SK-N-SH (cell line): ENCODE measurements around the gene DGKD. TPM values are rescaled to one million over a fixed set of nuclear protein-coding genes. Genes with fewer than 3 reads are reported as not detected.

Experiments used
- CTCF ChIA-PET: fragments of 300-600, 350-600 bp; formaldehyde crosslinking; extraction: SDS; loops from one replicate; lab custom pipeline; 2021; lab: Yijun Ruan, JAX
- POLR2A ChIA-PET: fragments of 350-600 bp; sonication (Branson Sonifier 250); formaldehyde crosslinking; extraction: SDS; loops from one replicate; lab custom pipeline; 2020; ENCODE audit warnings: antibody characterized with exemption, inconsistent platforms; lab: Yijun Ruan, JAX
- DNase-seq: peaks from one replicate; pipeline ENCODE4 v3.0.0; 2012
- H2AFZ ChIP-seq: fragments of 200-600 bp; sonication (generic); 2 replicates; pipeline ENCODE4 v1.8.1; 2016; ENCODE audit warnings: antibody characterized with exemption, mild to moderate bottlenecking, low read depth
- H3F3A ChIP-seq: fragments of 200-600 bp; sonication (generic); replicated peaks from 2 replicates; pipeline ENCODE3; 2016; ENCODE audit warnings: antibody characterized with exemption, mild to moderate bottlenecking; ENCODE audit not compliant: insufficient read depth
- H3K27ac ChIP-seq, 2 experiments: fragments of 200-500 bp in 1 of 2; fragments of 200-600 bp in 1 of 2; sonication (Bioruptor generic) in 1 of 2; sonication (generic), shearing (Covaris generic) in 1 of 2; 2 replicates each; pipeline versions ENCODE4 v1.5.1 to v1.6.1; 2014 to 2016; ENCODE audit warnings: low read depth in 2 of 2, inconsistent platforms in 1 of 2, low read length in 1 of 2, mild to moderate bottlenecking in 1 of 2, mixed read lengths in 1 of 2
- H3K27me3 ChIP-seq: fragments of 200-600 bp; sonication (generic), shearing (Covaris generic); 2 replicates; pipeline ENCODE4 v1.6.1; 2016; ENCODE audit warnings: mixed run types; ENCODE audit not compliant: insufficient read depth
- H3K36me3 ChIP-seq, 2 experiments: fragments of 200-500 bp in 1 of 2; fragments of 200-600 bp in 1 of 2; sonication (Bioruptor generic) in 1 of 2; sonication (generic) in 1 of 2; replicated peaks in 1 of 2; 2 replicates each; pipeline versions ENCODE3 to v1.5.1; 2014 to 2016; ENCODE audit warnings: low read length in 1 of 2, mild to moderate bottlenecking in 1 of 2; ENCODE audit not compliant: insufficient read depth in 2 of 2, control insufficient read depth in 1 of 2
- H3K4me1 ChIP-seq, 2 experiments: fragments of 200-500 bp in 1 of 2; fragments of 200-600 bp in 1 of 2; sonication (Bioruptor generic) in 1 of 2; sonication (generic), shearing (Covaris generic) in 1 of 2; 2 replicates each; pipeline versions ENCODE4 v1.5.1 to v1.6.1; 2014 to 2016; ENCODE audit warnings: low read depth in 1 of 2, low read length in 1 of 2, mixed run types in 1 of 2; ENCODE audit not compliant: insufficient read depth in 2 of 2, control insufficient read depth in 1 of 2
- H3K4me2 ChIP-seq: fragments of 200-600 bp; sonication (generic), shearing (Covaris generic); 2 replicates; pipeline ENCODE4 v1.6.1; 2017; ENCODE audit warnings: mixed run types
- H3K4me3 ChIP-seq, 2 experiments: fragments of 200-500 bp in 1 of 2; fragments of 200-600 bp in 1 of 2; sonication (Bioruptor generic) in 1 of 2; sonication (generic), shearing (Covaris generic) in 1 of 2; 2 replicates each; pipeline versions ENCODE4 v1.5.1 to v1.8.1; 2014 to 2016; ENCODE audit warnings: low read depth in 2 of 2, inconsistent platforms in 1 of 2, low read length in 1 of 2, mild to moderate bottlenecking in 1 of 2, mixed read lengths in 1 of 2, moderate library complexity in 1 of 2
- H3K79me2 ChIP-seq: fragments of 200-600 bp; sonication (generic); 2 replicates; pipeline ENCODE4 v1.8.1; 2017; ENCODE audit warnings: mild to moderate bottlenecking; ENCODE audit not compliant: insufficient read depth
- H3K9ac ChIP-seq: fragments of 200-600 bp; sonication (generic); 2 replicates; pipeline ENCODE4 v1.6.1; 2017; ENCODE audit warnings: mixed run types
- H3K9me2 ChIP-seq: fragments of 200-600 bp; sonication (generic); 2 replicates; pipeline ENCODE4 v1.6.1; 2017; ENCODE audit warnings: mixed run types
- H3K9me3 ChIP-seq: fragments of 200-600 bp; sonication (generic); 2 replicates; pipeline ENCODE4 v1.6.1; 2017; ENCODE audit warnings: mixed run types, mild to moderate bottlenecking, moderate library complexity
- H4K20me1 ChIP-seq: fragments of 200-600 bp; sonication (generic); 2 replicates; pipeline ENCODE4 v1.6.1; 2017; ENCODE audit warnings: mild to moderate bottlenecking, mixed run types; ENCODE audit not compliant: insufficient read depth
- EP300 ChIP-seq, 2 experiments: IDR thresholded peaks; 2 replicates each; pipeline versions ENCODE4 v1.4.0 to v1.6.1; 2012; ENCODE audit warnings: borderline replicate concordance in 1 of 2, low read depth in 1 of 2, low read length in 1 of 2
- FOXM1 ChIP-seq: IDR thresholded peaks from 2 replicates; pipeline ENCODE4 v1.4.0; 2012; ENCODE audit warnings: low read depth, mild to moderate bottlenecking
- JUND ChIP-seq: IDR thresholded peaks from 2 replicates; pipeline ENCODE4 v1.4.0; 2012
- MEF2A ChIP-seq: IDR thresholded peaks from 2 replicates; pipeline ENCODE4 v1.4.0; 2012; ENCODE audit warnings: low read depth, borderline replicate concordance
- PBX3 ChIP-seq: IDR thresholded peaks from 2 replicates; pipeline ENCODE4; 2012
- RAD21 ChIP-seq: IDR thresholded peaks from 2 replicates; pipeline ENCODE4 v1.6.1; 2012; ENCODE audit warnings: mild to moderate bottlenecking, low read length
- RCOR1 ChIP-seq: fragments of 150-350 bp; IDR thresholded peaks from 2 replicates; pipeline ENCODE4 v1.6.1; 2017; ENCODE audit warnings: antibody characterized with exemption, low read length
- SMC3 ChIP-seq: IDR thresholded peaks from 2 replicates; pipeline ENCODE4 v1.6.1; 2012; ENCODE audit warnings: low read depth, low read length, improper control_type of control experiment
- TAF1 ChIP-seq: IDR thresholded peaks from 2 replicates; pipeline ENCODE4 v1.6.1; 2012; ENCODE audit warnings: low read depth, mild to moderate bottlenecking, low read length, moderate library complexity, borderline replicate concordance
- TCF12 ChIP-seq: IDR thresholded peaks from 2 replicates; pipeline ENCODE4 v1.4.0; 2012
- USF2 ChIP-seq: fragments of 150-350 bp; IDR thresholded peaks from 2 replicates; pipeline ENCODE4 v1.6.1; 2017; ENCODE audit warnings: antibody characterized with exemption, low read length, low read depth, borderline replicate concordance
- YY1 ChIP-seq: IDR thresholded peaks from 2 replicates; pipeline ENCODE4 v1.4.0; 2012; ENCODE audit warnings: low read depth, mild to moderate bottlenecking
- whole genome bisulfite sequencing: methylation state at CpG from one replicate; pipeline ENCODE4 v1.1.6; 2017; ENCODE audit warnings: low lambda C conversion rate; 5-methylcytosine and 5-hydroxymethylcytosine counted together
- polyA plus RNA-seq, 3 experiments: library from polyadenylated mRNA; depleted of rRNA; stranded (reverse); fragments of >200 nt; gene quantifications; 2 replicates each; pipeline ENCODE4 v1.2.3, GENCODE V29; 2012
- small RNA-seq, 7 experiments: library from RNA; depleted of rRNA; stranded (forward); fragments of <200 nt; gene quantifications; one replicate each; pipeline ENCODE3, GENCODE V24; 2012
- TF ChIP-seq, protein P1 (sequence below): IDR thresholded peaks from 2 replicates; pipeline ENCODE4 v1.4.0; 2012; ENCODE audit warnings: low read depth, borderline replicate concordance
- TF ChIP-seq, protein P2 (sequence below): IDR thresholded peaks from 2 replicates; pipeline ENCODE4 v1.4.0; 2012; ENCODE audit warnings: low read depth, borderline replicate concordance

DGKD gene
- polyA plus RNA-seq, 1 of the 3 experiments (the other 2 are of a cell fraction), result 21.7 TPM

DNA sequence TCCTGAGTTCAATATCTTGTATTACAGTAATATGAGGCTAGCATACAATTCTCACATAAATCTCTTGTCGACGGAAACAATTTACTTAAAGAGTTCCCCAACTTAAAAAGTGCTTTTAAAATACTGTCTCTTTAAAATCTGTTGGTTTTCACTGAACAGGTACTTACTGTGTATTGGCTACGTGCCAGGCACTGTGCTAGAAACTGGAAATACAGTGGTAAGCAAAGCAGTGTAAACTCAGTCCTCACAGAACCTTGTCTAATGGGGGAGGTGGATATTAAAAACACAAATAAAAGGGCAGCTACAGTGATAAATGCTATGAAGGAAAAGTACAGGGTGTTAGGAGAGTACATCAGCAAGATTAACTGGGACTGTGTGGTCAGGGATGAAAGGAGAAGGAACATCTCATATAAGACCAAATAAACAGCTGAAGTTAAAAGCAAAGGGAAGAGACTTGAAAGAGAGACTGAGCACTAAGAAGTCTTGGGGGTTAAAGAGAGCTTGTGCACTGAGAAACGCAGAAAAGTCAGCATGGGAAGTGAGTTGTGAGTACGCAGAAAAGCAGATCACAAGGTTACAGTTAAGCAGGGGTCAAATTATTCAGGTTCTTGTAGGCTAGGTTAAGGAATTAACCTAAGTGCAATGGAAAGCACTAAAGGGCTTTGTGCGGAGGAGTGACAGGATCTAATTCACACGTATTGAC, 159.8 kb downstream of the DGKD start (continued):
- TF ChIP-seq PBX3, result no peak

- no peak for DNase-seq
These were observed 165.7 kb downstream of the DGKD start for GRCh38 chr2:233519787-233520611.

More at GRCh38 chr2:233519787-233520611, 165.7 kb downstream of the DGKD start:
- no peak overlapping the region for H3K4me2 ChIP-seq
- peaks cover 48 to 60% of the 10 kb centered on the region in 2 experiments for H3K36me3 ChIP-seq
- H3K9me3 ChIP-seq, result no peaks in the 10 kb centered on the region
- no peak overlapping the region for H3K27ac ChIP-seq
- POLR2A ChIA-PET, result no interaction called here
- TF ChIP-seq SMC3 (no peak), YY1 (no peak), RAD21 (no peak), JUND (no peak), USF2 (no peak), MEF2A (no peak), PBX3 (no peak), TCF12 (no peak), RCOR1 (no peak), TAF1 (no peak), EP300 (IDR thresholded peaks at IDR 0.05; ENCODE audit: borderline replicate concordance in 1 of 2, low read depth in 1 of 2, low read length in 1 of 2) (no peak), FOXM1 (no peak)
- TF ChIP-seq, protein P1, sequence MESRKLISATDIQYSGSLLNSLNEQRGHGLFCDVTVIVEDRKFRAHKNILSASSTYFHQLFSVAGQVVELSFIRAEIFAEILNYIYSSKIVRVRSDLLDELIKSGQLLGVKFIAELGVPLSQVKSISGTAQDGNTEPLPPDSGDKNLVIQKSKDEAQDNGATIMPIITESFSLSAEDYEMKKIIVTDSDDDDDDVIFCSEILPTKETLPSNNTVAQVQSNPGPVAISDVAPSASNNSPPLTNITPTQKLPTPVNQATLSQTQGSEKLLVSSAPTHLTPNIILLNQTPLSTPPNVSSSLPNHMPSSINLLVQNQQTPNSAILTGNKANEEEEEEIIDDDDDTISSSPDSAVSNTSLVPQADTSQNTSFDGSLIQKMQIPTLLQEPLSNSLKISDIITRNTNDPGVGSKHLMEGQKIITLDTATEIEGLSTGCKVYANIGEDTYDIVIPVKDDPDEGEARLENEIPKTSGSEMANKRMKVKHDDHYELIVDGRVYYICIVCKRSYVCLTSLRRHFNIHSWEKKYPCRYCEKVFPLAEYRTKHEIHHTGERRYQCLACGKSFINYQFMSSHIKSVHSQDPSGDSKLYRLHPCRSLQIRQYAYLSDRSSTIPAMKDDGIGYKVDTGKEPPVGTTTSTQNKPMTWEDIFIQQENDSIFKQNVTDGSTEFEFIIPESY, result no peak
- TF ChIP-seq, protein P2, sequence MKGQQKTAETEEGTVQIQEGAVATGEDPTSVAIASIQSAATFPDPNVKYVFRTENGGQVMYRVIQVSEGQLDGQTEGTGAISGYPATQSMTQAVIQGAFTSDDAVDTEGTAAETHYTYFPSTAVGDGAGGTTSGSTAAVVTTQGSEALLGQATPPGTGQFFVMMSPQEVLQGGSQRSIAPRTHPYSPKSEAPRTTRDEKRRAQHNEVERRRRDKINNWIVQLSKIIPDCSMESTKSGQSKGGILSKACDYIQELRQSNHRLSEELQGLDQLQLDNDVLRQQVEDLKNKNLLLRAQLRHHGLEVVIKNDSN, result no peak
- TF ChIP-seq, all 33 proteins: peak for 0
- no peaks in the 10 kb centered on the region for H3K9me2 ChIP-seq
- H3K4me1 ChIP-seq, result no peaks in the 10 kb centered on the region
- no peaks in the 10 kb centered on the region for H3F3A ChIP-seq
- H3K79me2 ChIP-seq, result no peaks in the 10 kb centered on the region
- no peak overlapping the region for H2AFZ ChIP-seq
- no peaks in the 10 kb centered on the region for H4K20me1 ChIP-seq
- no peaks in the 10 kb centered on the region for H3K27me3 ChIP-seq
- 81% methylated on average over 3 of the region's 3 CpGs for WGBS
- no peak overlapping the region for H3K4me3 ChIP-seq
- CTCF ChIA-PET, result no interaction called here
- no peak overlapping the region for H3K9ac ChIP-seq

Small RNA genes within 50 kb of the gene (small RNA-seq; reads per million reads assigned to genes)
- gene RF00019, result 0 reads per million in 7 experiments

Other genes with a start within 250 kb of the DGKD start
- 22.2 and 32.2 TPM in 2 replicates for gene ATG16L1, start 102.8 kb upstream of the DGKD start, polyA plus RNA-seq (2012; rRNA removed)
- not detected in 2 replicates for gene SAG, start 46.7 kb upstream of the DGKD start, polyA plus RNA-seq (2012; rRNA removed)
- gene USP40, start 212.3 kb downstream of the DGKD start, polyA plus RNA-seq (2012; rRNA removed), result 36.8 and 37.0 TPM in 2 replicates